ENCODE results near the gene DIPK1B.

DNA sequence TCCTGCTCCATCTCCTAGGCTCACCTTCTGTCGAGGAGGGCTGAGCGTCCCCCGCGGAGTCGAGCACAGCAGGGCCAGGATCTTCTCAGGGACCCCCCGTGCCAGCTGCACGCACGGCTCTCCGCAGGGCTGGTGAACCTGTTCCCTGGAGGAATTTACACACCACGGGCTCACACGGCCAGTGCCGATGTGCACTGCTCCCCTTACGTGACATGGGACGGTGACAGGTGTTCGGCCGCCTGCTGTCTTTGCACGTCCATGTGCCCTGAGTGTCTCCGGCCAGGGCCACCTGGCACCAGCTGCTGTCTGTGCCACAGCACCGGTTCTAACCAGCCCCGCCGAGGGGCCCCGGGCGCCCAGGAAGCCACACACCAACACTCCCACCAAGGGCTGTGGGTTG is 16.4 kb upstream of the DIPK1B start:
- no peak for TF ChIP-seq FOXM1 (IDR thresholded peaks at IDR 0.05; ENCODE audit: low read depth, low read length)
- no peak for TF ChIP-seq RB1 (IDR thresholded peaks at IDR 0.05; ENCODE audit: borderline replicate concordance)
- TF ChIP-seq, protein P1, sequence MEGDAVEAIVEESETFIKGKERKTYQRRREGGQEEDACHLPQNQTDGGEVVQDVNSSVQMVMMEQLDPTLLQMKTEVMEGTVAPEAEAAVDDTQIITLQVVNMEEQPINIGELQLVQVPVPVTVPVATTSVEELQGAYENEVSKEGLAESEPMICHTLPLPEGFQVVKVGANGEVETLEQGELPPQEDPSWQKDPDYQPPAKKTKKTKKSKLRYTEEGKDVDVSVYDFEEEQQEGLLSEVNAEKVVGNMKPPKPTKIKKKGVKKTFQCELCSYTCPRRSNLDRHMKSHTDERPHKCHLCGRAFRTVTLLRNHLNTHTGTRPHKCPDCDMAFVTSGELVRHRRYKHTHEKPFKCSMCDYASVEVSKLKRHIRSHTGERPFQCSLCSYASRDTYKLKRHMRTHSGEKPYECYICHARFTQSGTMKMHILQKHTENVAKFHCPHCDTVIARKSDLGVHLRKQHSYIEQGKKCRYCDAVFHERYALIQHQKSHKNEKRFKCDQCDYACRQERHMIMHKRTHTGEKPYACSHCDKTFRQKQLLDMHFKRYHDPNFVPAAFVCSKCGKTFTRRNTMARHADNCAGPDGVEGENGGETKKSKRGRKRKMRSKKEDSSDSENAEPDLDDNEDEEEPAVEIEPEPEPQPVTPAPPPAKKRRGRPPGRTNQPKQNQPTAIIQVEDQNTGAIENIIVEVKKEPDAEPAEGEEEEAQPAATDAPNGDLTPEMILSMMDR (IDR thresholded peaks at IDR 0.05 in 2 of 3, conservative IDR thresholded peaks at IDR 0.05 in 1 of 3; ENCODE audit: control insufficient read depth in 2 of 3, extremely low read depth in 1 of 3, insufficient read depth in 1 of 3, low read depth in 3 of 3, low read length in 3 of 3) = no peak
- no peak for TF ChIP-seq POLR2AphosphoS5 (IDR thresholded peaks at IDR 0.05; ENCODE audit: low read length)
- TF ChIP-seq CEBPB (IDR thresholded peaks at IDR 0.05; ENCODE audit: borderline replicate concordance in 1 of 2, low read depth in 2 of 2, low read length in 2 of 2) = no peak
- no peak for TF ChIP-seq CBX3 (IDR thresholded peaks at IDR 0.05; ENCODE audit: borderline replicate concordance, low read depth)
- TF ChIP-seq RAD21 (IDR thresholded peaks at IDR 0.05; ENCODE audit: insufficient read depth, low read depth, low read length) = no peak
- TF ChIP-seq ZNF274 (IDR thresholded peaks at IDR 0.05; ENCODE audit: insufficient read depth, insufficient read length) = no peak
- TF ChIP-seq CHD2 (IDR thresholded peaks at IDR 0.05; ENCODE audit: borderline replicate concordance, low read depth, low read length) = no peak
- TF ChIP-seq EZH2 (IDR thresholded peaks at IDR 0.05; ENCODE audit: borderline replicate concordance, control insufficient read depth, low read depth, low read length) = no peak
- TF ChIP-seq, protein P2, sequence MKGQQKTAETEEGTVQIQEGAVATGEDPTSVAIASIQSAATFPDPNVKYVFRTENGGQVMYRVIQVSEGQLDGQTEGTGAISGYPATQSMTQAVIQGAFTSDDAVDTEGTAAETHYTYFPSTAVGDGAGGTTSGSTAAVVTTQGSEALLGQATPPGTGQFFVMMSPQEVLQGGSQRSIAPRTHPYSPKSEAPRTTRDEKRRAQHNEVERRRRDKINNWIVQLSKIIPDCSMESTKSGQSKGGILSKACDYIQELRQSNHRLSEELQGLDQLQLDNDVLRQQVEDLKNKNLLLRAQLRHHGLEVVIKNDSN (IDR thresholded peaks at IDR 0.05; ENCODE audit: borderline replicate concordance, extremely low read length, insufficient read depth, low read depth, low read length) = no peak
- TF ChIP-seq, protein P3, sequence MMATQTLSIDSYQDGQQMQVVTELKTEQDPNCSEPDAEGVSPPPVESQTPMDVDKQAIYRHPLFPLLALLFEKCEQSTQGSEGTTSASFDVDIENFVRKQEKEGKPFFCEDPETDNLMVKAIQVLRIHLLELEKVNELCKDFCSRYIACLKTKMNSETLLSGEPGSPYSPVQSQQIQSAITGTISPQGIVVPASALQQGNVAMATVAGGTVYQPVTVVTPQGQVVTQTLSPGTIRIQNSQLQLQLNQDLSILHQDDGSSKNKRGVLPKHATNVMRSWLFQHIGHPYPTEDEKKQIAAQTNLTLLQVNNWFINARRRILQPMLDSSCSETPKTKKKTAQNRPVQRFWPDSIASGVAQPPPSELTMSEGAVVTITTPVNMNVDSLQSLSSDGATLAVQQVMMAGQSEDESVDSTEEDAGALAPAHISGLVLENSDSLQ (IDR thresholded peaks at IDR 0.05) = no peak
- TF ChIP-seq, protein P4, sequence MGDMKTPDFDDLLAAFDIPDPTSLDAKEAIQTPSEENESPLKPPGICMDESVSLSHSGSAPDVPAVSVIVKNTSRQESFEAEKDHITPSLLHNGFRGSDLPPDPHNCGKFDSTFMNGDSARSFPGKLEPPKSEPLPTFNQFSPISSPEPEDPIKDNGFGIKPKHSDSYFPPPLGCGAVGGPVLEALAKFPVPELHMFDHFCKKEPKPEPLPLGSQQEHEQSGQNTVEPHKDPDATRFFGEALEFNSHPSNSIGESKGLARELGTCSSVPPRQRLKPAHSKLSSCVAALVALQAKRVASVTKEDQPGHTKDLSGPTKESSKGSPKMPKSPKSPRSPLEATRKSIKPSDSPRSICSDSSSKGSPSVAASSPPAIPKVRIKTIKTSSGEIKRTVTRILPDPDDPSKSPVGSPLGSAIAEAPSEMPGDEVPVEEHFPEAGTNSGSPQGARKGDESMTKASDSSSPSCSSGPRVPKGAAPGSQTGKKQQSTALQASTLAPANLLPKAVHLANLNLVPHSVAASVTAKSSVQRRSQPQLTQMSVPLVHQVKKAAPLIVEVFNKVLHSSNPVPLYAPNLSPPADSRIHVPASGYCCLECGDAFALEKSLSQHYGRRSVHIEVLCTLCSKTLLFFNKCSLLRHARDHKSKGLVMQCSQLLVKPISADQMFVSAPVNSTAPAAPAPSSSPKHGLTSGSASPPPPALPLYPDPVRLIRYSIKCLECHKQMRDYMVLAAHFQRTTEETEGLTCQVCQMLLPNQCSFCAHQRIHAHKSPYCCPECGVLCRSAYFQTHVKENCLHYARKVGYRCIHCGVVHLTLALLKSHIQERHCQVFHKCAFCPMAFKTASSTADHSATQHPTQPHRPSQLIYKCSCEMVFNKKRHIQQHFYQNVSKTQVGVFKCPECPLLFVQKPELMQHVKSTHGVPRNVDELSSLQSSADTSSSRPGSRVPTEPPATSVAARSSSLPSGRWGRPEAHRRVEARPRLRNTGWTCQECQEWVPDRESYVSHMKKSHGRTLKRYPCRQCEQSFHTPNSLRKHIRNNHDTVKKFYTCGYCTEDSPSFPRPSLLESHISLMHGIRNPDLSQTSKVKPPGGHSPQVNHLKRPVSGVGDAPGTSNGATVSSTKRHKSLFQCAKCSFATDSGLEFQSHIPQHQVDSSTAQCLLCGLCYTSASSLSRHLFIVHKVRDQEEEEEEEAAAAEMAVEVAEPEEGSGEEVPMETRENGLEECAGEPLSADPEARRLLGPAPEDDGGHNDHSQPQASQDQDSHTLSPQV (IDR thresholded peaks at IDR 0.05) = no peak

All from GM12878 (cell line).